HPDE6-E6E7 (cell line): Measurements from ENCODE around the gene NFIX.

Experiments used
- DNase-seq: peaks from one replicate; pipeline ENCODE4 v3.0.0; 2011; ENCODE audit warnings: missing footprints; ENCODE audit errors: extremely low spot score

NFIX gene

GRCh38 chr19:13122980-13123957 is 128.0 kb downstream of the NFIX start:
- DNase-seq: no peak

GRCh38 chr19:13127051-13127450 is 131.8 kb downstream of the NFIX start:
- DNase-seq: no peak

GRCh38 chr19:13127811-13128575 is 132.7 kb downstream of the NFIX start:
- DNase-seq: no peak

GRCh38 chr19:13128583-13128982 is 133.3 kb downstream of the NFIX start:
- DNase-seq: no peak

- DNase-seq: no peak
These were observed 134.1 kb downstream of the NFIX start for GRCh38 chr19:13129384-13129783.

GRCh38 chr19:13130886-13131490 is 135.7 kb downstream of the NFIX start:
- DNase-seq: no peak

- DNase-seq: no peak
These were observed 137.4 kb downstream of the NFIX start for GRCh38 chr19:13132471-13133180.

- no peak for DNase-seq
These were observed 138.1 kb downstream of the NFIX start for GRCh38 chr19:13133241-13133870.

GRCh38 chr19:13134626-13135025 is 139.4 kb downstream of the NFIX start:
- no peak for DNase-seq

- no peak for DNase-seq
These were observed 140.1 kb downstream of the NFIX start for GRCh38 chr19:13135068-13136062.

GRCh38 chr19:13137290-13137794 is 142.1 kb downstream of the NFIX start:
- no peak for DNase-seq

- no peak for DNase-seq
These were observed 143.1 kb downstream of the NFIX start for GRCh38 chr19:13138171-13138915.

GRCh38 chr19:13138916-13139198 is 143.6 kb downstream of the NFIX start:
- DNase-seq: no peak

GRCh38 chr19:13139633-13140311 is 144.5 kb downstream of the NFIX start:
- no peak for DNase-seq

- no peak for DNase-seq
These were observed 151.7 kb downstream of the NFIX start for GRCh38 chr19:13146763-13147563.
